WI38 (cell line): ENCODE results near the gene PTH2.
A peak's percentile ranks its signal among the peaks of the same experiment; 100 is the strongest.

ENCODE experiments used
- H3K4me3 ChIP-seq: 2 replicates; pipeline ENCODE4 v1.5.1; 2011; ENCODE audit warnings: low read depth, mild to moderate bottlenecking, control low read depth, low read length
- CTCF ChIP-seq: IDR thresholded peaks from 2 replicates; pipeline ENCODE4 v1.5.1; 2012; ENCODE audit warnings: low read depth, mild to moderate bottlenecking, control low read depth, low read length

Gene PTH2

GRCh38 chr19:49396738-49397505 is 26.3 kb downstream of the PTH2 start:
- H3K4me3 ChIP-seq, result no peak overlapping the region
- no peak for TF ChIP-seq CTCF

GRCh38 chr19:49395581-49396407 is 27.4 kb downstream of the PTH2 start:
- TF ChIP-seq CTCF, result no peak
- no peak overlapping the region for H3K4me3 ChIP-seq

- no peak overlapping the region for H3K4me3 ChIP-seq
- no peak for TF ChIP-seq CTCF
Observed at GRCh38 chr19:49393881-49394280, 29.4 kb downstream of the PTH2 start.

- TF ChIP-seq CTCF, result peak; percentile 71
- H3K4me3 ChIP-seq, result no peak overlapping the region
Observed at GRCh38 chr19:49391581-49392399, 31.5 kb downstream of the PTH2 start.

- H3K4me3 ChIP-seq, result no peak overlapping the region
- no peak for TF ChIP-seq CTCF
Observed at GRCh38 chr19:49390929-49391359, 32.3 kb downstream of the PTH2 start.

- no peak overlapping the region for H3K4me3 ChIP-seq
- TF ChIP-seq CTCF, result no peak
Observed at GRCh38 chr19:49390131-49390928, 32.9 kb downstream of the PTH2 start.
